Peyer's patch (tissue), 4 donors: ENCODE data around the gene SLC33A1.

Experiments
- POLR2A ChIP-seq, 2 donors: fragments of 450-650 bp; IDR thresholded peaks; one replicate each; pipeline ENCODE4 v1.5.1; 2017; ENCODE audit warnings: antibody characterized with exemption in 2 of 2, mild to moderate bottlenecking in 2 of 2, moderate library complexity in 2 of 2
- TF ChIP-seq, protein P1 (sequence below), 6 experiments: fragments of 450-650 bp in 4 of 6; fragments of 200-600 bp in 2 of 6; sonication (generic) in 1 of 6; IDR thresholded peaks; one replicate each; pipeline ENCODE4 v1.5.1; 2017 to 2019; ENCODE audit warnings: antibody characterized with exemption in 6 of 6, mild to moderate bottlenecking in 3 of 6, moderate library complexity in 1 of 6

DNA sequence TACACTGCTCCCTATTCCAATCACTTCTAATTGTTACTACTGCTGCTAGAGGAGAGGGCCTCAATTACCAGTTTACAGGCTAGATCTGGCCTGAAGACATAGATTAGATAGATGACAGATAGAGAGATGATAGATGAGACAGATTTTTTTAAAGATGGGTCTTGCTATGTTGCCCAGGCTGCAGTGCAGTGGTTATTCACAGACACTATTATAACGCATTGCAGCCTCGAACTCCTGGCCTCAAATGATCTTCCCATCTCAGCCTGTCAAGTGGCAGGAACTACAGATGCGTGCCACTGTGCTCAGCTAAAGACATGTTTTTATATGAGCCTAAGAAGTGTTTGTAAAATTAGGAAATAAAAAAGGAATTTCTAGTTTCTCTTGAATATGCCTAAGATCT, 6.2 kb downstream of the SLC33A1 start:
- no peak for TF ChIP-seq POLR2A (IDR thresholded peaks at IDR 0.05)
- TF ChIP-seq, protein P1, sequence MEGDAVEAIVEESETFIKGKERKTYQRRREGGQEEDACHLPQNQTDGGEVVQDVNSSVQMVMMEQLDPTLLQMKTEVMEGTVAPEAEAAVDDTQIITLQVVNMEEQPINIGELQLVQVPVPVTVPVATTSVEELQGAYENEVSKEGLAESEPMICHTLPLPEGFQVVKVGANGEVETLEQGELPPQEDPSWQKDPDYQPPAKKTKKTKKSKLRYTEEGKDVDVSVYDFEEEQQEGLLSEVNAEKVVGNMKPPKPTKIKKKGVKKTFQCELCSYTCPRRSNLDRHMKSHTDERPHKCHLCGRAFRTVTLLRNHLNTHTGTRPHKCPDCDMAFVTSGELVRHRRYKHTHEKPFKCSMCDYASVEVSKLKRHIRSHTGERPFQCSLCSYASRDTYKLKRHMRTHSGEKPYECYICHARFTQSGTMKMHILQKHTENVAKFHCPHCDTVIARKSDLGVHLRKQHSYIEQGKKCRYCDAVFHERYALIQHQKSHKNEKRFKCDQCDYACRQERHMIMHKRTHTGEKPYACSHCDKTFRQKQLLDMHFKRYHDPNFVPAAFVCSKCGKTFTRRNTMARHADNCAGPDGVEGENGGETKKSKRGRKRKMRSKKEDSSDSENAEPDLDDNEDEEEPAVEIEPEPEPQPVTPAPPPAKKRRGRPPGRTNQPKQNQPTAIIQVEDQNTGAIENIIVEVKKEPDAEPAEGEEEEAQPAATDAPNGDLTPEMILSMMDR (IDR thresholded peaks at IDR 0.05): no peak
